Measurements from ENCODE around the gene CUX1. TPM values are rescaled to one million over a fixed set of nuclear protein-coding genes. Genes with fewer than 3 reads are reported as not detected.

Gene CUX1
- total and polyA plus RNA-seq, 9 donors: 42.2 to 151 (median 126) TPM

DNA sequence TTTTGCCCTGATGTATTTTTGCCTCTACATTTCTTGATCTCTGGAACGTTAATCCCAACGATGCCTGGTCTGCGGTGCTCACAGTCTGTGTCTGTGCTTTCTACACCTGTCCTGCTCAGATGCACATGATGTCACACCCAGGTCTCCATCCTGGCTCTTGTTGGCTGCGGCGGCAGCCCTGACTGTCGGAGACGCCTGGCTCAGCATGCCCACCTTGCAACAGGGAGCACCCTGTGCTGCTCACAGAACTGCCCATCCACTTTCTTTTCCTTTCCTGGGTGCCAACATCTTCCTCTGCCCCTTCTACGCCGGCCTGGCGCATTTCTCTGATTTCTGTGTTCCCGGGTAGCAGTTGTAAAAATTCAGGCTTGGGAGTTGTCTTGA lies 106.2 kb downstream of the CUX1 start:
- Histone ChIP-seq H3K4me1 (ENCODE audit: insufficient read depth) (peaks cover 5% of the 10 kb centered on the region), H3K9me3 (no peaks in the 10 kb centered on the region), H3K27ac (no peak overlapping the region), H3K4me3 (no peak overlapping the region), H3K36me3 (no peaks in the 10 kb centered on the region), H3K27me3 (no peaks in the 10 kb centered on the region)
- DNase-seq: peak in 1 of 5 donors; percentile 12
- intact Hi-C loops (cut with DNase I): no loop called here
- TF ChIP-seq EP300 (IDR thresholded peaks at IDR 0.05): no peak
- TF ChIP-seq POLR2A (IDR thresholded peaks at IDR 0.05): no peak
- 85 to 92% (median 88%) methylated on average over 11 of the region's 11 CpGs for WGBS, 3 donors

DNA sequence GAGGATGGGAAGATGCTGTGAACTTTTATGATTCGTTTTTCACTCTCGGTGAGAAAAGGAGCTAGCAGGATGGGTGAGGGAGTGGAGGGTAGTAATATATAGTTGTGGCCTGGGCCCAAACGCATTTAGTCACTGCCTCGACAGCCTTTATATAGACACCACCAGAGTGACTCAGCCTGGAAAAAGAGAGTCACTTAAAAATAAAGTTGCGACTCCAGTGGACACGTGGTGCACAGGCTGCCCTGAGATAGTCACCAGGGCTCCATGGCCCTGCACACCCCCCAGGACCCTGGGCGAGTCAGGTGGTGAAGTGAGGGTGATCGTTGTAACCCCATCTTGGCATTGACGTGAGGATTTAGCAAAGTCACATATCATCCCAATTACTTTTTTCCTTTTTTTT lies 106.7 kb downstream of the CUX1 start:
- H3K27ac ChIP-seq: no peak overlapping the region
- no peaks in the 10 kb centered on the region for H3K36me3 ChIP-seq
- no peaks in the 10 kb centered on the region for H3K9me3 ChIP-seq
- no peaks in the 10 kb centered on the region for H3K27me3 ChIP-seq
- 66 to 82% (median 74%) methylated on average over 9 of the region's 9 CpGs for WGBS, 3 donors
- peak in 1 of 5 donors; percentile 12 for DNase-seq
- peaks cover 5% of the 10 kb centered on the region for H3K4me1 ChIP-seq (ENCODE audit: insufficient read depth)
- no peak for TF ChIP-seq POLR2A (IDR thresholded peaks at IDR 0.05)
- no peak for TF ChIP-seq EP300 (IDR thresholded peaks at IDR 0.05)
- TF ChIP-seq, protein P1, sequence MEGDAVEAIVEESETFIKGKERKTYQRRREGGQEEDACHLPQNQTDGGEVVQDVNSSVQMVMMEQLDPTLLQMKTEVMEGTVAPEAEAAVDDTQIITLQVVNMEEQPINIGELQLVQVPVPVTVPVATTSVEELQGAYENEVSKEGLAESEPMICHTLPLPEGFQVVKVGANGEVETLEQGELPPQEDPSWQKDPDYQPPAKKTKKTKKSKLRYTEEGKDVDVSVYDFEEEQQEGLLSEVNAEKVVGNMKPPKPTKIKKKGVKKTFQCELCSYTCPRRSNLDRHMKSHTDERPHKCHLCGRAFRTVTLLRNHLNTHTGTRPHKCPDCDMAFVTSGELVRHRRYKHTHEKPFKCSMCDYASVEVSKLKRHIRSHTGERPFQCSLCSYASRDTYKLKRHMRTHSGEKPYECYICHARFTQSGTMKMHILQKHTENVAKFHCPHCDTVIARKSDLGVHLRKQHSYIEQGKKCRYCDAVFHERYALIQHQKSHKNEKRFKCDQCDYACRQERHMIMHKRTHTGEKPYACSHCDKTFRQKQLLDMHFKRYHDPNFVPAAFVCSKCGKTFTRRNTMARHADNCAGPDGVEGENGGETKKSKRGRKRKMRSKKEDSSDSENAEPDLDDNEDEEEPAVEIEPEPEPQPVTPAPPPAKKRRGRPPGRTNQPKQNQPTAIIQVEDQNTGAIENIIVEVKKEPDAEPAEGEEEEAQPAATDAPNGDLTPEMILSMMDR (IDR thresholded peaks at IDR 0.05): no peak
- intact Hi-C loops (cut with DNase I): no loop called here
- no peak overlapping the region for H3K4me3 ChIP-seq

DNA sequence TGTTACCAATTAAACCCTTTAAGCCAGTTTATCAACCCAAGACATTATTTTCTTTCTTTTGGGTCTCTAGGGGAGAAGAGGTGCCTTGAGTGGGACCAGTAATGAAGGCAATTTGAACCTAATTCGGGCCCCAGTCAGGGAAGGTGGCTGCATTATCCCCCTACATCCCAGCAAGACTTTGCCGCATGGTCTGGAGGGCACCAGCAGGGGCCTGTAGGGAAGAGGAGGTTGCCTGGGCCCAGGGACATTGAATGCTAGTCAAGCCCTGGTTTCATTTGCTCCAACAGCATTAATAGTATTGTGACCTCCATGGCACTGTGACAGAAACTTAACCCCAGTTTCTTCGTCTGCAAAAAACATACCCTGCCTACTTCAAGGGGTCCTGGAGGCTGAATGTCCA lies 108.8 kb downstream of the CUX1 start:
- peak in 1 of 5 donors; percentile 9 for DNase-seq
- Histone ChIP-seq H3K4me3 (no peak overlapping the region), H3K4me1 (ENCODE audit: insufficient read depth) (peaks cover 5% of the 10 kb centered on the region), H3K9me3 (no peaks in the 10 kb centered on the region), H3K27ac (no peak overlapping the region), H3K36me3 (no peaks in the 10 kb centered on the region), H3K27me3 (no peaks in the 10 kb centered on the region)
- WGBS, 3 donors: 89 to 94% (median 94%) methylated on average over 3 of the region's 3 CpGs
- no peak for TF ChIP-seq POLR2A (IDR thresholded peaks at IDR 0.05)
- TF ChIP-seq, protein P1 (IDR thresholded peaks at IDR 0.05): no peak
- no peak for TF ChIP-seq EP300 (IDR thresholded peaks at IDR 0.05)
- intact Hi-C loops (cut with DNase I): loop anchor here in 1 of 4 donors (2.0 kb wide), 1 partner anchor 25 kb away; no protein-coding TSS in a partner anchor

DNA sequence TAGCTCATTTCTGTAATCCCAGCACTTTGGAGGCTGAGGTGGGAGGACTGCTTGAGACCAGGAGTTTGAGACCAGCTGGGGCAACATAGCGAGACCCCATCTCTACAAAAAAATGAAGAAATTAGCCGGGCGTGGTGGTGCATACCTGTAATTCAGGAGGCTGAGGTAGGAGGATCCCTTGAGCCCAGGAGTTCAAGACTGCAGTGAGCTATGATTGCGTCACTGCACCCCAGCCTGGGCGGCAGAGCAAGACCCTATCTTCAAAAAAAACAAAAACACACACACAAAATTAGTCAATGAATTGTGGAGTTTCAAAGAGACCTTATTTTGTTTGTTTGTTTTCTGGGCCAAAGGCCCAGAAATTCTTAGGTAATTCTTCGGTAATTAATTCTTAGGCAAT lies 110.0 kb downstream of the CUX1 start:
- no peaks in the 10 kb centered on the region for H3K36me3 ChIP-seq
- peaks cover 4% of the 10 kb centered on the region for H3K4me1 ChIP-seq (ENCODE audit: insufficient read depth)
- DNase-seq: peak in 1 of 5 donors; percentile 9
- no peaks in the 10 kb centered on the region for H3K27me3 ChIP-seq
- TF ChIP-seq POLR2A (IDR thresholded peaks at IDR 0.05): no peak
- TF ChIP-seq, protein P1 (IDR thresholded peaks at IDR 0.05): no peak
- no peak for TF ChIP-seq EP300 (IDR thresholded peaks at IDR 0.05)
- intact Hi-C loops (cut with DNase I): loop anchor here in 1 of 4 donors (2.0 kb wide), 1 partner anchor 27 kb away; no protein-coding TSS in a partner anchor
- no peaks in the 10 kb centered on the region for H3K9me3 ChIP-seq
- no peak overlapping the region for H3K4me3 ChIP-seq
- H3K27ac ChIP-seq: no peak overlapping the region
- WGBS, 3 donors: 88 to 92% (median 89%) methylated on average over 6 of the region's 6 CpGs

DNA sequence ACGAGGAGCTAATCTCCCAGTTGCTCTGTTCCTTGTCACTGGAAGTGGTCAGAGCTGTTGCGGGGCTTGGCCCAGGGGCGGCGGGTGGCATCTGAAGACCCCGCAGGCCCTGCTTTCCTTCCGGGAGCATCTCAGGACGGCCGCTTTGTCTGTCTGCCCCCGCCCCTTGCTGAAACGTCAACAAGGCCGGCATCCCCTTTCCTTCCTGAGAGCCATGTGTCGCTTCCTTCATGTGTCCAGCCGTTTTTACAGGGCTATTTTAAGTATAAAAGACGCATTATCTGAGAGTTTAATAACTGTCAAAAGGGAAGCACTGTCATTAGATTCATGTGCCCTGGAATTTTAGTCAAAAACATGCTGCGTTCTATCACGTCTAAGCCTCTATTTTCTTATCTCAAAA lies 110.4 kb downstream of the CUX1 start:
- intact Hi-C loops (cut with DNase I): loop anchor here in 1 of 4 donors (2.0 kb wide), 1 partner anchor 27 kb away; no protein-coding TSS in a partner anchor
- H3K27ac ChIP-seq: no peak overlapping the region
- DNase-seq: peak in 1 of 5 donors; percentile 29
- TF ChIP-seq, protein P1 (IDR thresholded peaks at IDR 0.05): no peak
- TF ChIP-seq POLR2A (IDR thresholded peaks at IDR 0.05) (no peak), EP300 (IDR thresholded peaks at IDR 0.05) (no peak)
- no peaks in the 10 kb centered on the region for H3K36me3 ChIP-seq
- H3K9me3 ChIP-seq: no peaks in the 10 kb centered on the region
- H3K27me3 ChIP-seq: no peaks in the 10 kb centered on the region
- WGBS, 3 donors: 54 to 58% (median 57%) methylated on average over 16 of the region's 16 CpGs
- no peak overlapping the region for H3K4me3 ChIP-seq
- peaks cover 2% of the 10 kb centered on the region for H3K4me1 ChIP-seq (ENCODE audit: insufficient read depth)

All from ovary (tissue), 9 donors.